A549 (cell line): ENCODE results near the gene CDH2. TPM values are rescaled to one million over a fixed set of nuclear protein-coding genes. Genes with fewer than 3 reads are reported as not detected.
A peak's percentile ranks its signal among the peaks of the same experiment; 100 is the strongest.
"Not testable (repeated sequence)": the region's sequence is repeated elsewhere in the genome, so short reads cannot be mapped to it uniquely, and the experiment has no call there.

Experiments
- ATAC-seq, 2 experiments: fragments of 200-7000 bp in 1 of 2; fragments of >200 bp in 1 of 2; cut with Nextera tagmentation in 1 of 2; cut with Tn5 transposase in 1 of 2; 3 replicates each; pipeline versions ENCODE4 v1.8.0 to v1.9.1; 2018 to 2020; ENCODE audit warnings: mild to moderate bottlenecking in 1 of 2, moderate library complexity in 1 of 2
- CTCF ChIA-PET: fragments of 300-600 bp; sonication (Branson Sonifier 250); formaldehyde crosslinking; extraction: SDS; loops from one replicate; lab custom pipeline; 2021; ENCODE audit warnings: antibody characterized with exemption, inconsistent platforms; lab: Yijun Ruan, JAX
- POLR2A ChIA-PET: fragments of 350-600 bp; formaldehyde crosslinking; extraction: SDS; loops from one replicate; lab custom pipeline; 2021; ENCODE audit warnings: antibody characterized with exemption, inconsistent platforms; lab: Yijun Ruan, JAX
- DNase-seq, 2 experiments: peaks; one replicate each; pipeline versions ENCODE4 v3.0.0 to v3.0.0-alpha.2; 2011 to 2016; ENCODE audit warnings: low read depth in 1 of 2, low spot score in 1 of 2
- FAIRE-seq: peaks from 2 replicates; lab custom pipeline; 2011; peaks lifted over from hg19 to GRCh38; lab: Jason Lieb, UNC
- H3K27ac ChIP-seq, 2 experiments: fragments of >200 bp; sonication (Bioruptor Twin); formaldehyde crosslinking; 3 replicates each; pipeline ENCODE4 v1.5.1; 2016 to 2017
- H3K4me1 ChIP-seq: fragments of >200 bp; sonication (Bioruptor Twin); formaldehyde crosslinking; 3 replicates; pipeline ENCODE4 v1.6.1; 2016
- H3K4me2 ChIP-seq: fragments of >200 bp; sonication (Bioruptor Twin); formaldehyde crosslinking; 3 replicates; pipeline ENCODE4 v1.6.1; 2016
- H3K4me3 ChIP-seq: fragments of >200 bp; sonication (Bioruptor Twin); formaldehyde crosslinking; 3 replicates; pipeline ENCODE4 v1.5.1; 2016
- H3K9me3 ChIP-seq: fragments of >200 bp; sonication (Bioruptor Twin); formaldehyde crosslinking; 3 replicates; pipeline ENCODE4 v1.6.1; 2016
- ATOH8 ChIP-seq: fragments of 250-450 bp; sonication (Bioruptor Pico); IDR thresholded peaks from 2 replicates; pipeline ENCODE4 v1.5.0; 2020; ENCODE audit warnings: low read depth, mild to moderate bottlenecking, moderate library complexity
- CHD2 ChIP-seq: fragments of 150-350 bp; IDR thresholded peaks from 2 replicates; pipeline ENCODE4 v1.6.1; 2014; ENCODE audit warnings: low read length; ENCODE audit not compliant: partially characterized antibody
- CTCF ChIP-seq: fragments of >200 bp; sonication (Bioruptor Twin); formaldehyde crosslinking; IDR thresholded peaks from 3 replicates; pipeline ENCODE4 v1.5.1; 2016
- EHF ChIP-seq: fragments of 250-450 bp; sonication (Bioruptor Pico); IDR thresholded peaks from 2 replicates; pipeline ENCODE4 v1.5.0; 2020; ENCODE audit warnings: mild to moderate bottlenecking
- FOSB ChIP-seq: fragments of 250-450 bp; sonication (Bioruptor Pico); IDR thresholded peaks from 2 replicates; pipeline ENCODE4 v1.5.0; 2020; ENCODE audit warnings: mild to moderate bottlenecking, moderate library complexity
- HEYL ChIP-seq: fragments of 250-450 bp; sonication (Bioruptor Pico); IDR thresholded peaks from 2 replicates; pipeline ENCODE4 v1.8.0; 2021; ENCODE audit warnings: mild to moderate bottlenecking, moderate library complexity
- HMGXB4 ChIP-seq: fragments of 250-450 bp; sonication (Bioruptor Pico); IDR thresholded peaks from 2 replicates; pipeline ENCODE4 v1.5.0; 2021; ENCODE audit warnings: mild to moderate bottlenecking, moderate library complexity, borderline replicate concordance
- HOXA7 ChIP-seq: fragments of 250-450 bp; sonication (Bioruptor Pico); IDR thresholded peaks from 2 replicates; pipeline ENCODE4 v1.5.0; 2020; ENCODE audit warnings: mild to moderate bottlenecking, moderate library complexity
- KDM5A ChIP-seq: fragments of 200-600 bp; sonication (generic); IDR thresholded peaks from 2 replicates; pipeline ENCODE4 v1.6.1; 2016; ENCODE audit warnings: antibody characterized with exemption, mild to moderate bottlenecking
- MAFK ChIP-seq: fragments of 450-650 bp; IDR thresholded peaks from 2 replicates; pipeline ENCODE4 v1.6.1; 2014; ENCODE audit not compliant: partially characterized antibody
- MAX ChIP-seq: IDR thresholded peaks from 2 replicates; pipeline ENCODE4 v1.6.1; 2012
- NFE2L2 ChIP-seq: fragments of 150-350 bp; conservative IDR thresholded peaks from 2 replicates; pipeline ENCODE4 v1.6.1; 2014; ENCODE audit warnings: low read length
- PBX3 ChIP-seq: IDR thresholded peaks from 2 replicates; pipeline ENCODE4 v1.6.1; 2012
- PHF8 ChIP-seq: fragments of 200-600 bp; sonication (generic); IDR thresholded peaks from 2 replicates; pipeline ENCODE4 v1.6.1; 2016; ENCODE audit warnings: low read depth, mild to moderate bottlenecking, antibody characterized with exemption, moderate library complexity, borderline replicate concordance
- POLR2AphosphoS2 ChIP-seq: conservative IDR thresholded peaks from 2 replicates; pipeline ENCODE4 v1.6.1; 2012; ENCODE audit warnings: low read length, improper control_type of control experiment, inconsistent platforms
- RNF2 ChIP-seq: fragments of 200-600 bp; sonication (generic); IDR thresholded peaks from 2 replicates; pipeline ENCODE4 v1.6.1; 2016; ENCODE audit warnings: low read depth, mild to moderate bottlenecking, antibody characterized with exemption, moderate library complexity, borderline replicate concordance
- ZFP36 ChIP-seq: fragments of 450-650 bp; IDR thresholded peaks from 2 replicates; pipeline ENCODE4 v1.6.1; 2014; ENCODE audit warnings: borderline replicate concordance; ENCODE audit not compliant: partially characterized antibody
- WGBS: methylation state at CpG from one replicate; pipeline ENCODE4 v1.1.6; 2017; ENCODE audit errors: missing lambda C conversion rate; 5-methylcytosine and 5-hydroxymethylcytosine counted together
- polyA plus RNA-seq, 4 experiments: library from polyadenylated mRNA; depleted of rRNA in 3 of 4; stranded (reverse); fragments of >200 nt; fragmentation: RNase III in 1 of 4; extraction: RNeasy Plus Mini Kit Qiagen cat#74134 plus additional on column Dnase treatment in 1 of 4; gene quantifications; 2 replicates in 3 of 4; 3 replicates in 1 of 4; pipeline ENCODE4 v1.2.3, GENCODE V29; 2011 to 2017

CDH2 gene
- polyA plus RNA-seq, 2 of the 4 experiments (the other 2 are of a cell fraction), result 54.0 to 71.9 TPM

GRCh38 chr18:27921392-27921791 lies 255.5 kb downstream of the CDH2 start (continued):
- TF ChIP-seq ATOH8 (CRISPR knock-in tag) (no peak), PHF8 (no peak), NFE2L2 (no peak), CTCF (no peak), KDM5A (no peak), POLR2AphosphoS2 (no peak), RNF2 (no peak)

GRCh38 chr18:27920836-27921235 lies 256.1 kb downstream of the CDH2 start:
- ATAC-seq, result no peak
- no peak for TF ChIP-seq FOSB
- no peak for TF ChIP-seq HMGXB4 (CRISPR knock-in tag)
- TF ChIP-seq, all 56 proteins: peak for 0
- H3K27ac ChIP-seq, result no peak overlapping the region
- H3K4me2 ChIP-seq, result no peak overlapping the region
- H3K4me3 ChIP-seq, result no peak overlapping the region
- CTCF ChIA-PET, result no interaction called here
- H3K4me1 ChIP-seq, result peaks cover 6% of the 10 kb centered on the region; the same call in 1 of the 3 replicates
- DNase-seq, result no peak
- POLR2A ChIA-PET, result no interaction called here
- peak; percentile 7 for FAIRE-seq
- WGBS, result 95% methylated on average over 3 of the region's 3 CpGs
- no peaks in the 10 kb centered on the region for H3K9me3 ChIP-seq

- H3K27ac ChIP-seq, CTCF ChIA-PET, H3K4me3 ChIP-seq, H3K4me1 ChIP-seq, POLR2A ChIA-PET, DNase-seq, H3K4me2 ChIP-seq, ATAC-seq, FAIRE-seq: not testable (repeated sequence)
- peak; percentile 69 for TF ChIP-seq ZFP36
- peaks cover 15% of the 10 kb centered on the region; the same call in 1 of the 3 replicates for H3K9me3 ChIP-seq
- WGBS, result 55% methylated on average over 2 of the region's 2 CpGs
These were observed 270.7 kb downstream of the CDH2 start for GRCh38 chr18:27906189-27906588.

- ATAC-seq (no peak), FAIRE-seq (no peak), DNase-seq (no peak)
- TF ChIP-seq CTCF, result no peak
- no peak for TF ChIP-seq CHD2
- no peak for TF ChIP-seq HEYL (CRISPR knock-in tag)
- no peak for TF ChIP-seq HOXA7
- TF ChIP-seq PBX3, result no peak
- no peak for TF ChIP-seq EHF (CRISPR knock-in tag)
- TF ChIP-seq MAFK, result no peak
- no peak for TF ChIP-seq MAX
- H3K9me3 ChIP-seq, result 0 out of 3 replicates have a peak, but pooled peaks cover 5% of the 10 kb centered on the region
- no peak overlapping the region for H3K27ac ChIP-seq
- POLR2A ChIA-PET, result no interaction called here
- no peaks in the 10 kb centered on the region for H3K4me1 ChIP-seq
- CTCF ChIA-PET, result interaction anchor here (0.9 to 1.3 kb wide), 2 partner anchors 12 to 13 kb away, joined by 3 read pairs; no protein-coding TSS in a partner anchor
- H3K4me3 ChIP-seq, result no peak overlapping the region
- H3K4me2 ChIP-seq, result no peak overlapping the region
- WGBS, result 63% methylated on average over 3 of the region's 3 CpGs
These were observed 273.0 kb downstream of the CDH2 start for GRCh38 chr18:27903906-27904305.
